HG03575 (cell line): ENCODE data around the gene CAMTA1.

ENCODE experiments used
- ATAC-seq: cut with Tn5 transposase; IDR thresholded peaks from one replicate; pipeline ENCODE4 v1.9.1; 2021; ENCODE audit not compliant: unreplicated experiment, insufficient number of reproducible peaks, low FRiP score; ENCODE audit errors: extremely low read depth

The CAMTA1 gene

DNA sequence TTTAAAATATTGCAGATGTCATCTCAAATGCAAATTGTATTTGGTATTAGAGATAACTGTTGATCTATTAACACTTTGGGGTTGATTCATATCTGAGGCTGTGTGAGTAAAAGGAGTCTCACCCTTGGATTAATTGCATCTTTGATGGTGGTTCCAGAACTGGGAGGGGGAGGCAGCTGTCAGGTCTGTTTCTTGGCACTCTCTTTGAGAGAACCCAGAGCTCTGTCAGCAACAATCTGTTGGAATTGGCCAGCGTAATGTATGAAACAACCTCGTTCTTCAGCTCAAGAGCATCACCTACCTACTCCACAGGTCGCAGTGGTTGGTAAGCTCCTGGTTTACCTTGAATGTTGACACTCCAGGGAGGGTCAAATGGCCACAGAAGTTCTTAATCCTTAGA is 424.1 kb downstream of the CAMTA1 start:
- no peak for ATAC-seq

DNA sequence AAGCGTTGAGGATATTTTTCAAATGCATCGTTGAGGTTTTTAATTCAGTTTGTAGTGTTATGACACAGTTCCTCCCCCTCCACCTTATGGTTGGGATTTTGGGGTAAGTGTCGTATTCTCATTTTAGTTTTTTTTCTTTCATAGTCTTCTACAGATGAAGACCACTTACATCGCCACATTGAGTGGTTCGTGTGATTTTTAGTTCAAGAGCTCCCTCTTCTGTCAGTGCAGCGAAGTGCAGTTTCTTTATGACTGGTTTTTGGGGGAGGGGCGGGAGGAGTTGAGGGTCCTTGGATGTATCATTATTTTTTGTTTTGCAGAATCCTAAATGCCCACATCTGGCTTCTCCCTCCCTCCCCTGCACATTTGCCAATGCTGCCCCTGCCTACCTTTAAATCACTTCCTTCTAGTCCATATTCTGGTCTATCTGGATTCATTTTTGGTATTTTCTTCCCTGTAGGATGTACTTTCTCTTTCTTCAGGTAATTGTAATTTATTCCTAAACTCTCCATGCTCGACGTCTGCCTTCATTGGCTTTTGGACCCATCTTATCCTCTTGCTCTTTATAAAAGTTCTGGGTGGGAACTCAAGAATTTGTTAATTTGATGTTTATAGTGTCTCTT is 433.1 kb downstream of the CAMTA1 start:
- ATAC-seq = no peak

GRCh38 chr1:7219031-7219430 is 433.8 kb downstream of the CAMTA1 start:
- ATAC-seq = no peak

GRCh38 chr1:7220007-7220406 is 434.8 kb downstream of the CAMTA1 start:
- ATAC-seq = no peak

GRCh38 chr1:7220712-7221252 is 435.5 kb downstream of the CAMTA1 start:
- no peak for ATAC-seq

DNA sequence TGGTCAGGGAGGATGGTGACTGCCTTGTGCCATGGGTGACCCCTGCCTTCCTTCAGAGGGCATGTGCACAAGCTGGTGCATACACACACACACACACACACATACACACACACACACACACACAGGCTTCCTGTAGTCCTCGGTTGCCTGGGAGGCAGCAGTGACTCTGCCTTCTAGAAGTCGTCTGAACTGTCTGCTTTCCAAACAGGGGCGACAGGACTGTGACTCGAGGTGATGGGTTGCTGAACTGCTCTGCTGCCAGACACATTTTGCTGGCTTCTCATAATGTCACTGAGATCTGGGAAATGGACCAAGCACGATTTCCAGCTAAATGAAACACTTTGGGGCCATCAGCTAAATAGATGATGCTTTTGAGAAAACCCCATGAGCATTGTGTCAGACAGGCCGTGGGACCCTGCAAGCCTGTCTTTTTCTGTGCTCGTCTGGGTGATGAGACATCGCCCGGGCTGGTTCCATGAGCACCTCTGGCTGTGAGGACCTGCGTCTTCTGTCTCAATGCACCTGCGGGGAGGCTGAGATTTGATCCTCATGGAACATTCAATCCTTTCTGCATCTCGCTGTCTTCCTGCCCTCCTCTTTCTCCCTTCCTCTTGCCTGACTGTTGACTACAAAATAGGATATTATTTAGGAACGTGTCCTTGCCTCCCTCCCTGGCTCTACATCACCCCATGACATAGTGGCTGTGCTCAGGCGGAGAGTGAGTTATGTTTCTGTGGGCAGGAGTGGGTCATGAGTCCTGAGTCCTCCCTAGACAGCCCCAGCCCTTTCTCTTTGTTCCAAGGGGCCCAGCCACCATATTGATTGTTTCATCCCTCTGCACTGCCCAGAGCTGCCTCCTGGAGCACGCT is 436.8 kb downstream of the CAMTA1 start:
- no peak for ATAC-seq

- no peak for ATAC-seq
These were observed 437.4 kb downstream of the CAMTA1 start for GRCh38 chr1:7222695-7223015.

GRCh38 chr1:7223334-7224080 is 438.3 kb downstream of the CAMTA1 start:
- ATAC-seq = no peak

- no peak for ATAC-seq
These were observed 438.9 kb downstream of the CAMTA1 start for GRCh38 chr1:7224081-7224534.

DNA sequence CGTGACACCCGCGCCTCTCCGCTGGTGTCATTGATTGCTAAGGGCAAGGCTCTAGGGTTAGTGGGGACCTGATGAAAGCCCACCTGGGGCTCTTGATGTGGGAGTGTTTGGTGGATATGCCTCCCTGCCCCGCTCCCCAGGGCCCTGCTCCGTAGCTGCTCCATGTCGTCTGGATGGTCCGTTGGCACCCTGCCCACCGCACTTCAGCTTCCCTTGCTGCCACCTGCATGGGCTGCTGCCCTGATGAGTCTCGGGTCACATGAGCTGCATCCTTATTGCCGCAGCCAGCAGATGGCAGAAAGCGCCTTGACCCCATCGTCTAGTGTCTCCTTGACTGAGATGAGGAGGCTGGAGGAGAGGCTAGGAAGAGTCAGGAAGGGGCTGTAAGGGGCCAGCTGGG is 439.4 kb downstream of the CAMTA1 start:
- no peak for ATAC-seq

DNA sequence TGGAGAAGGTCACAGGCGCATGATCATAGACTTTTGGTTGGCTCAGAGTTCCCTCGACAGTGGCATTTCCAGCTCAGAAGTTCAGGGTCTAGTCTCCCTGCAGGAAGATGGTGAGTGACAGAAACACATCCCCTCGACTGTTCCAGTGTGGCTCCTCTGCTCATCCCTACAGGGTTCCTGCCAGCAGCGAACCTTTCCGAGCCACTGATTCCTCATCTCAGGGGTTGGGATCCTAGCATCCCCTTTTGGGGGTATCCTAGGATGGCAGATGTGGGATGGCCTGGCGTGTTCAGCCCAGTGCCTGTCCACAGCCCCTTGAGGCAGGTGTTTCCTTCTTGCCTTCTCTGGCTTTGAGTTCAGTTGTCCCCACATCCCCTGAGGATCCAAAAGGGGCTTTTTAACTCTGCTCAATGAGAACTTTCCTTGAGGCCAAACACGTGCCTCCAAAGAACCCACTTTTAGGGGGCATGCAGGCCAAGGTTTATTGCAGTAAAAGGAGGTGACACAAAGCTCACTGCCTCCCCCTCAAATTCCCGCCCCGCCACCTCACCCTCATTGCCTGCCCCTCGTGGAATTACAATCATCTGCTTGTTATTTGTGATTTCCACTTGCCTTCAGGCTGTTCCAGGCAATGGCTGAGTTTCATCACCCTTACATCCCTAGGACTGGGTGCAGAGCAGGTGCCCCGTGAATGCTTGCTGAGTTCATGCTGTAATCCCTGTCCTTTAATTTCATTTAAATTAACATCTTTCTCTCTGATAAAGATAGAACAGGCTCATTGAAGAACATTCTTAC is 440.7 kb downstream of the CAMTA1 start:
- ATAC-seq = no peak

- no peak for ATAC-seq
These were observed 442.4 kb downstream of the CAMTA1 start for GRCh38 chr1:7227654-7228053.

GRCh38 chr1:7228252-7228961 is 443.2 kb downstream of the CAMTA1 start:
- no peak for ATAC-seq

- ATAC-seq = no peak
These were observed 443.9 kb downstream of the CAMTA1 start for GRCh38 chr1:7229186-7229585.

GRCh38 chr1:7229696-7230631 is 444.7 kb downstream of the CAMTA1 start:
- ATAC-seq = no peak

- ATAC-seq = no peak
These were observed 447.4 kb downstream of the CAMTA1 start for GRCh38 chr1:7232441-7233236.

DNA sequence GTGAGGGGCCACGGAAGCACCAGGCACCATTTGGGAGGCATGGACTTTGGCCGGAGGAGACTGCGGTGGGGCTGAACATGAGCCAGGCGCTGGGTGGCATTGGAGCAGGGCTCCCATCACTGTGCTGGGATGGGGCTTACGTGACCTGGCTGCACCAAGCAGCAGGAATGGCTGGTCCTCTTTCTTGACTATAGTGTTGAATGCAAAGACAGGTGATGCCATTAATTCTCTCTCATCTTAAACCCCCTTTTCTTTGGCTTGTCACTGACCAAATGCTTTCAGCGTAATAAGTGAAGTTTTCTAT is 447.9 kb downstream of the CAMTA1 start:
- ATAC-seq = no peak
